ENCODE measurements around the gene RAD51B. TPM values are rescaled to one million over a fixed set of nuclear protein-coding genes. Genes with fewer than 3 reads are reported as not detected.

RAD51B gene
- total RNA-seq, 6 donors from 2014 or later = 10.6 to 63.9 (median 18.4) TPM

- TF ChIP-seq POLR2AphosphoS5 (IDR thresholded peaks at IDR 0.05) (no peak), POLR2A (IDR thresholded peaks at IDR 0.05) (no peak), CTCF (IDR thresholded peaks at IDR 0.05) (no peak), EP300 (IDR thresholded peaks at IDR 0.05) (no peak)
- Histone ChIP-seq H3K27me3 (no peaks in the 10 kb centered on the region), H3K9me3 (no peaks in the 10 kb centered on the region), H3K4me3 (no peak overlapping the region), H3K4me1 (peaks cover 0 to 7% (median 0%) of the 10 kb centered on the region in 4 donors), H3K27ac (no peak overlapping the region), H3K36me3 (no peaks in the 10 kb centered on the region)
- ATAC-seq (ENCODE audit: low FRiP score in 2 of 2) (no peak), DNase-seq (no peak)
Measured at GRCh38 chr14:67978749-67979148, 159.2 kb downstream of the RAD51B start.

- ATAC-seq (ENCODE audit: low FRiP score in 2 of 2) = no peak
- no peak for TF ChIP-seq CTCF (IDR thresholded peaks at IDR 0.05)
- TF ChIP-seq POLR2AphosphoS5 (IDR thresholded peaks at IDR 0.05) = no peak
- no peak for TF ChIP-seq POLR2A (IDR thresholded peaks at IDR 0.05)
- no peak for TF ChIP-seq EP300 (IDR thresholded peaks at IDR 0.05)
- H3K27ac ChIP-seq = no peak overlapping the region
- H3K9me3 ChIP-seq = no peaks in the 10 kb centered on the region
- no peak overlapping the region for H3K4me3 ChIP-seq
- no peak for DNase-seq
- no peaks in the 10 kb centered on the region for H3K36me3 ChIP-seq
- no peaks in the 10 kb centered on the region for H3K27me3 ChIP-seq
- 89 to 91% methylated on average over 3 of the region's 3 CpGs for WGBS, 2 donors
- H3K4me1 ChIP-seq = peaks cover 0 to 3% (median 0%) of the 10 kb centered on the region in 4 donors
Measured at GRCh38 chr14:67982711-67983608, 163.4 kb downstream of the RAD51B start.

- H3K36me3 ChIP-seq = no peaks in the 10 kb centered on the region
- no peak for DNase-seq
- no peaks in the 10 kb centered on the region for H3K4me1 ChIP-seq
- ATAC-seq (ENCODE audit: low FRiP score in 2 of 2) = no peak
- no peaks in the 10 kb centered on the region for H3K27me3 ChIP-seq
- no peak for TF ChIP-seq EP300 (IDR thresholded peaks at IDR 0.05)
- TF ChIP-seq CTCF (IDR thresholded peaks at IDR 0.05) = no peak
- TF ChIP-seq POLR2A (IDR thresholded peaks at IDR 0.05) = no peak
- TF ChIP-seq POLR2AphosphoS5 (IDR thresholded peaks at IDR 0.05) = no peak
- no peak overlapping the region for H3K4me3 ChIP-seq
- no peak overlapping the region for H3K27ac ChIP-seq
- H3K9me3 ChIP-seq = no peaks in the 10 kb centered on the region
Measured at GRCh38 chr14:67984274-67984673, 164.7 kb downstream of the RAD51B start.

- Histone ChIP-seq H3K27ac (no peak overlapping the region), H3K9me3 (no peaks in the 10 kb centered on the region), H3K4me1 (peaks cover 0 to 6% (median 0%) of the 10 kb centered on the region in 4 donors), H3K4me3 (no peak overlapping the region), H3K27me3 (no peaks in the 10 kb centered on the region), H3K36me3 (no peaks in the 10 kb centered on the region)
- TF ChIP-seq POLR2A (IDR thresholded peaks at IDR 0.05) (no peak), POLR2AphosphoS5 (IDR thresholded peaks at IDR 0.05) (no peak), EP300 (IDR thresholded peaks at IDR 0.05) (no peak), CTCF (IDR thresholded peaks at IDR 0.05) (no peak)
- no peak for DNase-seq
- ATAC-seq (ENCODE audit: low FRiP score in 2 of 2) = no peak
- 82 to 85% methylated on average over 6 of the region's 6 CpGs for WGBS, 2 donors
Measured at GRCh38 chr14:67986131-67986841, 166.7 kb downstream of the RAD51B start.

Data from upper lobe of left lung (tissue), 6 donors.